GM19035 (cell line): ENCODE data around the gene HOMEZ.
"Not testable (repeated sequence)": the region's sequence is repeated elsewhere in the genome, so short reads cannot be mapped to it uniquely, and the experiment has no call there.

Source experiments
- ATAC-seq: cut with Tn5 transposase; IDR thresholded peaks from one replicate; pipeline ENCODE4 v1.9.1; 2021; ENCODE audit not compliant: unreplicated experiment

Gene HOMEZ

GRCh38 chr14:23232241-23232808 lies 53.6 kb downstream of the HOMEZ start:
- ATAC-seq, result not testable (repeated sequence)

- ATAC-seq, result no peak
Measured at GRCh38 chr14:23228812-23229211, 57.1 kb downstream of the HOMEZ start.

GRCh38 chr14:23227566-23227965 lies 58.4 kb downstream of the HOMEZ start:
- ATAC-seq, result no peak

GRCh38 chr14:23224958-23225357 lies 61.0 kb downstream of the HOMEZ start:
- ATAC-seq, result not testable (repeated sequence)
